PFSK-1 (cell line): ENCODE data around the gene PTPN23.

Source experiments
- FOXP2 ChIP-seq: optimal IDR thresholded peaks from 2 replicates; pipeline ENCODE3; 2011; ENCODE audit warnings: borderline replicate concordance, control low read depth, inconsistent platforms; ENCODE audit not compliant: insufficient read depth; ENCODE audit errors: extremely low read length, extremely low read depth
- POLR2AphosphoS5 ChIP-seq: IDR thresholded peaks from 2 replicates; pipeline ENCODE4 v1.6.1; 2012; ENCODE audit warnings: low read depth, mild to moderate bottlenecking, control low read depth, low read length, moderate library complexity
- SIN3A ChIP-seq: IDR thresholded peaks from 2 replicates; pipeline ENCODE4 v1.6.1; 2012; ENCODE audit warnings: mild to moderate bottlenecking, low read length, moderate library complexity, borderline replicate concordance; ENCODE audit not compliant: insufficient read depth
- TAF1 ChIP-seq: IDR thresholded peaks from 2 replicates; pipeline ENCODE4 v1.6.1; 2012; ENCODE audit warnings: low read length, control low read depth, borderline replicate concordance; ENCODE audit not compliant: insufficient read depth
- TF ChIP-seq, protein P1 (sequence below), 2 experiments: IDR thresholded peaks; 2 replicates each; pipeline versions ENCODE4 v1.6.1 to v1.8.0; 2011 to 2012; ENCODE audit warnings: low read depth in 2 of 2, low read length in 2 of 2, control low read depth in 1 of 2, inconsistent platforms in 1 of 2, mild to moderate bottlenecking in 1 of 2, moderate library complexity in 1 of 2; ENCODE audit not compliant: insufficient read depth in 1 of 2

PTPN23 gene

DNA sequence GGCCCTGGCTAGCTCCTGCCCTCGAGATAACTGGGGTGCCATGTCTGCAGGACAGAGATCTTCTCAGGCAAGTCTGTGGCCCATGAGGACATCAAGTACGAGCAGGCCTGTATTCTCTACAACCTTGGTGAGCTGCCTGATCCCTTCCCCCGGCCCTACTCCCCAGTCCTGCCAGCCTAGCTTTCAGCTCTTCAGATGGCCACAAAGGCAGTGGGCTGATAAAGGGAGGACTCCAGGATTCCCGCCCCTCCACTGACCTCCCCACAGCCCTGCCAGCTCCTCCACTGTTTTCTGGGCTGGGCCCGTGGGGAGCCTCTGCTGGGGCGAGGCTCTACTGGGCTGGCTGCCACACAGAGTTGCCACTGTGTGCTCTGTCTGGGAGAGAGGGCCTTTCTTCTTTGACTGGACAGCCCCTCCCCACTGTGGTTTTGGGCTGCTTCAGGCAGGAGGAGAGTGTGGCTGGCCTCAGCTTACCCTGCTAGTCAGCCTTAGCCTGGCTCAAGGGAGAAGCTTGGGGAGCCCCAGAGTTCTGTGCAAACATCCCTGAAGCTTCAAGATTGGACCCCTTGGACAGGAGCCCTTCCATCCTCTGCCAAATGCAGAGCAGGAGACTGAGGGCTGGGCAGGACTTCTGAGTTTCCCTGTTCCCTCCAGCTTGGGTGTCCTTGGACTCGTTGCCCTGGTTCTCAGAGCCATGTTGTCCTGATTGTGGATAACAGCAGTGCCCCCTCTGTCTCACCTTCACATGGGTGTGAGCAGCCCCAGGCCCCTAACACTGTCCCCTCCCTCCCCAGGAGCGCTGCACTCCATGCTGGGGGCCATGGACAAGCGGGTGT, 24.4 kb downstream of the PTPN23 start:
- TF ChIP-seq SIN3A: no peak
- no peak for TF ChIP-seq TAF1
- no peak for TF ChIP-seq FOXP2
- no peak for TF ChIP-seq POLR2AphosphoS5
- TF ChIP-seq, protein P1, sequence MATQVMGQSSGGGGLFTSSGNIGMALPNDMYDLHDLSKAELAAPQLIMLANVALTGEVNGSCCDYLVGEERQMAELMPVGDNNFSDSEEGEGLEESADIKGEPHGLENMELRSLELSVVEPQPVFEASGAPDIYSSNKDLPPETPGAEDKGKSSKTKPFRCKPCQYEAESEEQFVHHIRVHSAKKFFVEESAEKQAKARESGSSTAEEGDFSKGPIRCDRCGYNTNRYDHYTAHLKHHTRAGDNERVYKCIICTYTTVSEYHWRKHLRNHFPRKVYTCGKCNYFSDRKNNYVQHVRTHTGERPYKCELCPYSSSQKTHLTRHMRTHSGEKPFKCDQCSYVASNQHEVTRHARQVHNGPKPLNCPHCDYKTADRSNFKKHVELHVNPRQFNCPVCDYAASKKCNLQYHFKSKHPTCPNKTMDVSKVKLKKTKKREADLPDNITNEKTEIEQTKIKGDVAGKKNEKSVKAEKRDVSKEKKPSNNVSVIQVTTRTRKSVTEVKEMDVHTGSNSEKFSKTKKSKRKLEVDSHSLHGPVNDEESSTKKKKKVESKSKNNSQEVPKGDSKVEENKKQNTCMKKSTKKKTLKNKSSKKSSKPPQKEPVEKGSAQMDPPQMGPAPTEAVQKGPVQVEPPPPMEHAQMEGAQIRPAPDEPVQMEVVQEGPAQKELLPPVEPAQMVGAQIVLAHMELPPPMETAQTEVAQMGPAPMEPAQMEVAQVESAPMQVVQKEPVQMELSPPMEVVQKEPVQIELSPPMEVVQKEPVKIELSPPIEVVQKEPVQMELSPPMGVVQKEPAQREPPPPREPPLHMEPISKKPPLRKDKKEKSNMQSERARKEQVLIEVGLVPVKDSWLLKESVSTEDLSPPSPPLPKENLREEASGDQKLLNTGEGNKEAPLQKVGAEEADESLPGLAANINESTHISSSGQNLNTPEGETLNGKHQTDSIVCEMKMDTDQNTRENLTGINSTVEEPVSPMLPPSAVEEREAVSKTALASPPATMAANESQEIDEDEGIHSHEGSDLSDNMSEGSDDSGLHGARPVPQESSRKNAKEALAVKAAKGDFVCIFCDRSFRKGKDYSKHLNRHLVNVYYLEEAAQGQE (IDR thresholded peaks at IDR 0.05; ENCODE audit: insufficient read depth in 1 of 2, low read depth in 2 of 2, low read length in 2 of 2): no peak

DNA sequence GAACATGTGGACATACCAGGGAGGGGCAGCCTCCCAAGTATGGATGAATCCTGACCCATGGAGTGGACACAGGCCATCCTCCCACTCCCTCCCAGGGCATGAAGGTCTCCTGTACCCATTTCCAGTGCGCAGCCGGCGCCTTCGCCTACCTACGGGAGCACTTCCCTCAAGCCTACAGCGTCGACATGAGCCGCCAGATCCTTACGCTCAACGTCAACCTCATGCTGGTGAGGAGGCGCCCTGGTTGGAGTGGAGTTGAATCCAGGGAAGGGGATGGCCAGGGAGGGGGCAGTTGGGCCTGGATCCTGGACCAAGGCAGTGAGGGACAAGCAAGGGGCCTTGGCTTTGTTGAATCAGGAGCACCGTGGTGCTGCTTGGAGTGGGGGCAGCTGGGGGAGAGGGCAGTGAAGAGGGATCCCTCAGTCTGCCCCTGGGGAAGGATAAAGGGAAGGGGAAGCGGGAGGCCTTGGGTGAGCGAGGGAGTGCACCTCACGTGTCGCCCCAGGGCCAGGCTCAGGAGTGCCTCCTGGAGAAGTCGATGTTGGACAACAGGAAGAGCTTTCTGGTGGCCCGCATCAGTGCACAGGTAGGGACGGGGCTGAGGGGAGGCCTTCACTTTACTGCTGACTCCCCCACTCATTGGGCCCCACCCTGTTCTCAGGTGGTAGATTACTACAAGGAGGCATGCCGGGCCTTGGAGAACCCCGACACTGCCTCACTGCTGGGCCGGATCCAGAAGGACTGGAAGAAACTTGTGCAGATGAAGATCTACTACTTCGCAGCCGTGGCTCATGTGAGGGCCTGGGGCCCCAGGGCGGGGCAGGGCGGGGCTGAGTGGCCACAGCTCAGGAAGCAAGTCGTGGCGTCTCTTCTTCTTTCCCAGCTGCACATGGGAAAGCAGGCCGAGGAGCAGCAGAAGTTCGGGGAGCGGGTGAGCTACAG, 25.3 kb downstream of the PTPN23 start:
- TF ChIP-seq SIN3A: no peak
- TF ChIP-seq FOXP2: no peak
- TF ChIP-seq TAF1: no peak
- TF ChIP-seq, protein P1 (IDR thresholded peaks at IDR 0.05; ENCODE audit: insufficient read depth in 1 of 2, low read depth in 2 of 2, low read length in 2 of 2): no peak
- no peak for TF ChIP-seq POLR2AphosphoS5

DNA sequence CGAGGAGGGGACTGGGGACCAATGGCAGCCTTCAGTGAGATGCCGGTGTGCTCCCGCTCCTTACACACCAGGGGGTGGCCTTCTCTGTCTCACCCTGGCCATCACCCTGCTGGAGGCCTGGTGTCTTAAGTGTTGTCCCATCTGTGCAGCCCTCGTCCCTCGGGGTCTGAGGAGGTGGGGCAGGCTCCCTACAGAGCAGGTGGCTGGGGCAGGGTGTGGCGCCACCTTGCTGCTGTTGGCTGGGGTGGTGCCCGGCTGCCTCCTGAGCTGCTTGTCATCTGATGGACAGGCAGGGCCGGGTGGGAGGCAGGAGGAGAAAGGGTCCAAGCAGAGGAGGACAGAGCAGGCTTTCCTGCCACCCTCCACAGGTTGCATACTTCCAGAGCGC, 25.9 kb downstream of the PTPN23 start:
- TF ChIP-seq FOXP2: no peak
- TF ChIP-seq TAF1: no peak
- TF ChIP-seq SIN3A: no peak
- no peak for TF ChIP-seq POLR2AphosphoS5
- TF ChIP-seq, protein P1 (IDR thresholded peaks at IDR 0.05; ENCODE audit: insufficient read depth in 1 of 2, low read depth in 2 of 2, low read length in 2 of 2): no peak

DNA sequence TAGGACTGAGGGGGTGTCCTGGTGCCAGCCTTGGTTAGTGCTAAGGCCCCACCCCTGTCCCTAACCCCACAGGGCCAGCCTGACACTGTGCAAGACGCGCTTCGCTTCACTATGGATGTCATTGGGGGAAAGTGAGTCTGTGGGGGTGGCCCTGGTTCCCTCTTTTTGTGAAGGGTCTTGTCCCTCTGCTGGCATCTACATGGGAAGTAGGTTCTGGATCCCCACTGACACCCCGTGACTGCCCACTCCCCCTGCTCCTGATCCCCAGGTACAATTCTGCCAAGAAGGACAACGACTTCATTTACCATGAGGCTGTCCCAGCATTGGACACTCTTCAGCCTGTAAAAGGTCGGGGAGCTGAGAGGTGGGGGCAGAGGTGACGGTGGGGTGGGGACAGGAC, 26.4 kb downstream of the PTPN23 start:
- TF ChIP-seq POLR2AphosphoS5 (no peak), FOXP2 (no peak)

DNA sequence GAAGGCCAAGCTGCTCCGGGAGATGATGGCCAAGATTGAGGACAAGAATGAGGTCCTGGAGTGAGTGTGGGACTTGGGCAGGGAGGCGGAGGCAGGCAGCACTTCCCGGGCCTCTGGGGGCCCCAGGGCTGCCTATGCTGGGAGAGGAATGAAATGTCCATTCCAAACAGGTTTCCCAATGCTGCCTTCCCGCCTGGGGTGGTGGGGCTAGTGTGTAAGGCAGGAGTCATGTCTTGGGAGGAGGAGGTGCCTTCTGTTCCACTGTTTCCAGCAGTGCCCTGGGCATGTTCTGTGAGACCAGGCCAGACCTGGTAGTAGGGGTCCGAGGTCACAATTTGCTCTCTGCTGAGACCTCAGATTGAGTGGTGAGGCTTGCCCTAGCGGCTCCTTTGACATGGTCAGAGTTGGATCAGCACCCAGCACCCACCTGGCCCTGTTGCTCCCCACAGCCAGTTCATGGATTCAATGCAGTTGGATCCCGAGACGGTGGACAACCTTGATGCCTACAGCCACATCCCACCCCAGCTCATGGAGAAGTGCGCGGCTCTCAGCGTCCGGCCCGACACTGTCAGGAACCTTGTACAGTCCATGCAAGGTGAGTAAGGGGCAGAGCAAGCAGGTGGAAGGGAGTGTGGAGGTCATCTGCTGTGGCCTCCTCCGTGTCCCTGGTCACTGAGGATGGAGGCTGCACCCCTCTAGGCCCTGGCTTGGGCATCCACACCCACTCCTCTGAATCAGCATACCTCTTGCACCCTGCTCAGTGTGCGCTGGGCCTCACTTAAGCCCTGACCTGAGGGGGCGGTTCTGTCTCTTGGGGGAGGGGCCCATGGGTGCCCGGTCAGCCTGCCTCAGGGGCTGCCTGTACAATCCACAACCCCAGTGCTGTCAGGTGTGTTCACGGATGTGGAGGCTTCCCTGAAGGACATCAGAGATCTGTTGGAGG, 27.3 kb downstream of the PTPN23 start:
- TF ChIP-seq, protein P1 (IDR thresholded peaks at IDR 0.05; ENCODE audit: insufficient read depth in 1 of 2, low read depth in 2 of 2, low read length in 2 of 2): no peak
- no peak for TF ChIP-seq POLR2AphosphoS5
- TF ChIP-seq TAF1: no peak
- no peak for TF ChIP-seq SIN3A
- no peak for TF ChIP-seq FOXP2
